Panc1 (cell line): ENCODE data around the gene INPP5D. TPM values are rescaled to one million over a fixed set of nuclear protein-coding genes. Genes with fewer than 3 reads are reported as not detected.

ENCODE experiments used
- ATAC-seq: fragments of 200-7000 bp; cut with Tn5 transposase; 2 replicates; pipeline ENCODE4 v1.9.1; 2020; ENCODE audit warnings: mild to moderate bottlenecking, moderate library complexity
- BruUV-seq: library from RNA; stranded (reverse); fragments of 400-500 nt; replicated peaks from 2 replicates; lab custom pipeline; 2021; lab: Mats Ljungman, UMichigan
- CTCF ChIA-PET: fragments of 300-600 bp; sonication (Branson Sonifier 250); formaldehyde crosslinking; loops from one replicate; lab custom pipeline; 2022; ENCODE audit warnings: antibody characterized with exemption; lab: Charles Lee
- POLR2A ChIA-PET: fragments of 300-600 bp; sonication (Branson Sonifier 250); formaldehyde crosslinking; loops from one replicate; lab custom pipeline; 2022; ENCODE audit warnings: antibody characterized with exemption; lab: Charles Lee
- DNase-seq: peaks from one replicate; pipeline ENCODE4 v3.0.0-alpha.2; 2010; ENCODE audit warnings: low read depth, low spot score
- H3K27ac ChIP-seq: 2 replicates; pipeline ENCODE4 v1.5.1; 2011; ENCODE audit warnings: mild to moderate bottlenecking, low read length, inconsistent platforms
- H3K27me3 ChIP-seq: fragments of 200-500 bp; sonication (Bioruptor generic); 2 replicates; pipeline ENCODE4 v1.6.0; 2014; ENCODE audit warnings: low read length, inconsistent platforms; ENCODE audit not compliant: control insufficient read depth, insufficient read depth
- H3K36me3 ChIP-seq: fragments of 200-500 bp; sonication (Bioruptor generic); 2 replicates; pipeline ENCODE4 v1.5.1; 2014; ENCODE audit warnings: inconsistent platforms, mild to moderate bottlenecking, low read length, moderate library complexity; ENCODE audit not compliant: control insufficient read depth, insufficient read depth
- H3K4me1 ChIP-seq: 2 replicates; pipeline ENCODE4 v1.5.1; 2011; ENCODE audit warnings: inconsistent platforms, mild to moderate bottlenecking, low read length, moderate library complexity; ENCODE audit not compliant: control insufficient read depth, insufficient read depth
- H3K4me3 ChIP-seq, 2 experiments: 2 replicates each; pipeline ENCODE4 v1.5.1; 2011 to 2012; ENCODE audit warnings: low read depth in 2 of 2, low read length in 2 of 2, mild to moderate bottlenecking in 2 of 2, inconsistent platforms in 1 of 2, moderate library complexity in 1 of 2
- H3K9me3 ChIP-seq: fragments of 200-500 bp; sonication (Bioruptor generic); 2 replicates; pipeline ENCODE4 v1.5.1; 2014; ENCODE audit warnings: low read depth, mild to moderate bottlenecking, inconsistent platforms, low read length, moderate library complexity; ENCODE audit not compliant: control insufficient read depth, insufficient read depth
- POLR2AphosphoS5 ChIP-seq: IDR thresholded peaks from 2 replicates; pipeline ENCODE4 v1.6.1; 2012; ENCODE audit warnings: mild to moderate bottlenecking, low read depth, low read length, moderate library complexity
- SIN3A ChIP-seq: IDR thresholded peaks from 2 replicates; pipeline ENCODE4 v1.6.1; 2012; ENCODE audit warnings: low read depth, mild to moderate bottlenecking, low read length, moderate library complexity, borderline replicate concordance; ENCODE audit not compliant: insufficient read depth
- TCF7L2 ChIP-seq: IDR thresholded peaks from 2 replicates; pipeline ENCODE4 v1.6.1; 2011; ENCODE audit warnings: mild to moderate bottlenecking, low read depth, low read length, inconsistent platforms
- in situ Hi-C: cut with HindIII; loops from 2 replicates; pipeline ENCODE4 v1.10.0; 2016; ENCODE audit warnings: low sequenced_read_pairs, low pct_unique_long_range_greater_than_20kb
- intact Hi-C: fragments of 100-400 bp; cut with micrococcal nuclease; formaldehyde crosslinking; loops from one replicate; pipeline ENCODE4 v1.10.0; 2022; ENCODE audit not compliant: unreplicated experiment
- total RNA-seq: library from RNA; stranded (reverse); gene quantifications from one replicate; pipeline ENCODE4 v1.2.1, GENCODE V29; 2021; ENCODE audit not compliant: unreplicated experiment
- TF ChIP-seq, protein P1 (sequence below): fragments of 450-650 bp; IDR thresholded peaks from 2 replicates; pipeline ENCODE4 v1.5.1; 2017; ENCODE audit warnings: mild to moderate bottlenecking
- TF ChIP-seq, protein P2 (sequence below), 2 experiments: IDR thresholded peaks; 2 replicates each; pipeline ENCODE4 v1.6.1; 2011 to 2012; ENCODE audit warnings: low read depth in 2 of 2, control low read depth in 1 of 2, low read length in 1 of 2, mild to moderate bottlenecking in 1 of 2, moderate library complexity in 1 of 2; ENCODE audit not compliant: insufficient read depth in 1 of 2

Gene INPP5D
- total RNA-seq, 1 experiment from 2014 or later: 0.39 TPM

DNA sequence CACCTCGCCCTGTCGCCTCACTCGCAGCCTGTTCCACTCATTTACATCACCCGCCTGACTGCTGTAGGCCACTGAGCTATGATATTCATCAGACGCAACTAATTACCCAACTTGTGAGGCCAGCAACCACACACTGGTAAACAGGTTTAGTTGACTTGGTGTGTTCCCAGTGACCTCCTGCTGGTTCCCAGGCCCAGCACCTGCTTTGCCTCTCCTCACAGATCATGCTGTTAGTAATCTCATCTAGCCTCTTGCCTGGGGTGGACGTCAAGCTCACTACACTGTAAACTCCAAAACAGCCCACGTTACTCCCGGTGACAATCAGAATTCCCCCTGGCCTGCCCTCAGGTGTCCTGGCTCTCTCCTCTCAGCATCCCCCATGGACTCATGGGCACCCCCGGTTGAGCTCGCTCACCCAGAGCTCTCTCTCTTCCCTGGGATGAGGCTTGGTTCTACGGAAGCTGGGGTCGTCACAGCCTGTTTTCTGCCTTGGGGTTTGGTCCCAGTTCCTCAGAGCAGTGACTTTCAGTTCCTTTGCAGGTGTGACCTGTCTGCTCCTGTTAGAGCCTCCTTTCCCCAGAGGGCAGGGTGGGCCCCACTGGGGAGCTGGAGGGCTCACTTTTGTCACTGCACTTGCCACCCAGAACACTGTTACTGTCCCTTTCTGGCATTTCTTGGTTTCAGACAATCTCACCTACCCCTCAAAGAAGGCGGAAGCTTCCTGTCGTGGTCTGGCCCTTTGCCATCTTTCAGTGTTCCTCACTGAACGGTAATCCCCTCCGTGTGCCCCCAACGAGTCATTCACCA is 40.3 kb downstream of the INPP5D start:
- no TSS peak for BruUV-seq
- TF ChIP-seq, protein P1, sequence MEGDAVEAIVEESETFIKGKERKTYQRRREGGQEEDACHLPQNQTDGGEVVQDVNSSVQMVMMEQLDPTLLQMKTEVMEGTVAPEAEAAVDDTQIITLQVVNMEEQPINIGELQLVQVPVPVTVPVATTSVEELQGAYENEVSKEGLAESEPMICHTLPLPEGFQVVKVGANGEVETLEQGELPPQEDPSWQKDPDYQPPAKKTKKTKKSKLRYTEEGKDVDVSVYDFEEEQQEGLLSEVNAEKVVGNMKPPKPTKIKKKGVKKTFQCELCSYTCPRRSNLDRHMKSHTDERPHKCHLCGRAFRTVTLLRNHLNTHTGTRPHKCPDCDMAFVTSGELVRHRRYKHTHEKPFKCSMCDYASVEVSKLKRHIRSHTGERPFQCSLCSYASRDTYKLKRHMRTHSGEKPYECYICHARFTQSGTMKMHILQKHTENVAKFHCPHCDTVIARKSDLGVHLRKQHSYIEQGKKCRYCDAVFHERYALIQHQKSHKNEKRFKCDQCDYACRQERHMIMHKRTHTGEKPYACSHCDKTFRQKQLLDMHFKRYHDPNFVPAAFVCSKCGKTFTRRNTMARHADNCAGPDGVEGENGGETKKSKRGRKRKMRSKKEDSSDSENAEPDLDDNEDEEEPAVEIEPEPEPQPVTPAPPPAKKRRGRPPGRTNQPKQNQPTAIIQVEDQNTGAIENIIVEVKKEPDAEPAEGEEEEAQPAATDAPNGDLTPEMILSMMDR: no peak
- no peak for TF ChIP-seq TCF7L2
- TF ChIP-seq, protein P2, sequence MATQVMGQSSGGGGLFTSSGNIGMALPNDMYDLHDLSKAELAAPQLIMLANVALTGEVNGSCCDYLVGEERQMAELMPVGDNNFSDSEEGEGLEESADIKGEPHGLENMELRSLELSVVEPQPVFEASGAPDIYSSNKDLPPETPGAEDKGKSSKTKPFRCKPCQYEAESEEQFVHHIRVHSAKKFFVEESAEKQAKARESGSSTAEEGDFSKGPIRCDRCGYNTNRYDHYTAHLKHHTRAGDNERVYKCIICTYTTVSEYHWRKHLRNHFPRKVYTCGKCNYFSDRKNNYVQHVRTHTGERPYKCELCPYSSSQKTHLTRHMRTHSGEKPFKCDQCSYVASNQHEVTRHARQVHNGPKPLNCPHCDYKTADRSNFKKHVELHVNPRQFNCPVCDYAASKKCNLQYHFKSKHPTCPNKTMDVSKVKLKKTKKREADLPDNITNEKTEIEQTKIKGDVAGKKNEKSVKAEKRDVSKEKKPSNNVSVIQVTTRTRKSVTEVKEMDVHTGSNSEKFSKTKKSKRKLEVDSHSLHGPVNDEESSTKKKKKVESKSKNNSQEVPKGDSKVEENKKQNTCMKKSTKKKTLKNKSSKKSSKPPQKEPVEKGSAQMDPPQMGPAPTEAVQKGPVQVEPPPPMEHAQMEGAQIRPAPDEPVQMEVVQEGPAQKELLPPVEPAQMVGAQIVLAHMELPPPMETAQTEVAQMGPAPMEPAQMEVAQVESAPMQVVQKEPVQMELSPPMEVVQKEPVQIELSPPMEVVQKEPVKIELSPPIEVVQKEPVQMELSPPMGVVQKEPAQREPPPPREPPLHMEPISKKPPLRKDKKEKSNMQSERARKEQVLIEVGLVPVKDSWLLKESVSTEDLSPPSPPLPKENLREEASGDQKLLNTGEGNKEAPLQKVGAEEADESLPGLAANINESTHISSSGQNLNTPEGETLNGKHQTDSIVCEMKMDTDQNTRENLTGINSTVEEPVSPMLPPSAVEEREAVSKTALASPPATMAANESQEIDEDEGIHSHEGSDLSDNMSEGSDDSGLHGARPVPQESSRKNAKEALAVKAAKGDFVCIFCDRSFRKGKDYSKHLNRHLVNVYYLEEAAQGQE (IDR thresholded peaks at IDR 0.05; ENCODE audit: insufficient read depth in 1 of 2, low read depth in 2 of 2, low read length in 1 of 2): no peak
- TF ChIP-seq POLR2AphosphoS5: no peak
- no peak for TF ChIP-seq SIN3A
- no peak for DNase-seq
- Histone ChIP-seq H3K4me3 (no peak overlapping the region), H3K36me3 (no peaks in the 10 kb centered on the region), H3K27ac (no peak overlapping the region), H3K4me1 (no peaks in the 10 kb centered on the region), H3K9me3 (no peaks in the 10 kb centered on the region), H3K27me3 (no peaks in the 10 kb centered on the region)
- in situ Hi-C loops: no loop called here
- ChIA-PET CTCF (no interaction called here), POLR2A (interaction anchor here (0.6 kb wide), 1 partner anchor 13 kb away, joined by 6 read pairs; no protein-coding TSS in a partner anchor)
- ATAC-seq: no peak
- intact Hi-C loops: no loop called here

- Histone ChIP-seq H3K36me3 (no peaks in the 10 kb centered on the region), H3K4me3 (no peak overlapping the region), H3K9me3 (no peaks in the 10 kb centered on the region), H3K27ac (no peak overlapping the region), H3K4me1 (no peaks in the 10 kb centered on the region), H3K27me3 (no peaks in the 10 kb centered on the region)
- in situ Hi-C loops (no loop called here), intact Hi-C loops (no loop called here)
- TF ChIP-seq POLR2AphosphoS5: no peak
- TF ChIP-seq TCF7L2: no peak
- ATAC-seq (no peak), DNase-seq (no peak)
- POLR2A ChIA-PET: interaction anchor here (0.6 kb wide), 1 partner anchor 12 kb away, joined by 6 read pairs; no protein-coding TSS in a partner anchor
- CTCF ChIA-PET: no interaction called here
- no TSS peak for BruUV-seq
Measured at GRCh38 chr2:233101141-233101540, 41.0 kb downstream of the INPP5D start.

GRCh38 chr2:233101816-233102215 is 41.7 kb downstream of the INPP5D start:
- H3K9me3 ChIP-seq: no peaks in the 10 kb centered on the region
- H3K27me3 ChIP-seq: no peaks in the 10 kb centered on the region
- no peaks in the 10 kb centered on the region for H3K36me3 ChIP-seq
- BruUV-seq: no TSS peak
- no peak overlapping the region for H3K4me3 ChIP-seq
- no peak overlapping the region for H3K27ac ChIP-seq
- ChIA-PET CTCF (no interaction called here), POLR2A (no interaction called here)
- H3K4me1 ChIP-seq: no peaks in the 10 kb centered on the region
- no peak for ATAC-seq
- in situ Hi-C loops (no loop called here), intact Hi-C loops (no loop called here)
- no peak for TF ChIP-seq TCF7L2
- TF ChIP-seq, protein P2 (IDR thresholded peaks at IDR 0.05; ENCODE audit: insufficient read depth in 1 of 2, low read depth in 2 of 2, low read length in 1 of 2): no peak
- TF ChIP-seq, protein P1: no peak
- no peak for TF ChIP-seq POLR2AphosphoS5
- TF ChIP-seq SIN3A: no peak
- DNase-seq: no peak
